Measurements from ENCODE around the gene TMEM221.

Gene TMEM221

GRCh38 chr19:17394891-17395415, 53.5 kb downstream of the TMEM221 start:
- Histone ChIP-seq H3K36me3 (ENCODE audit: control insufficient read depth, low read depth, low read length) (no peaks in the 10 kb centered on the region), H3K9me3 (ENCODE audit: control insufficient read depth, low read depth, low read length) (no peaks in the 10 kb centered on the region), H3K27ac (ENCODE audit: low read length) (peak overlapping the region; percentile 45), H3K4me1 (ENCODE audit: control insufficient read depth, low read depth, low read length) (peaks cover 4% of the 10 kb centered on the region), H3K9ac (ENCODE audit: low read length) (no peak overlapping the region), H3K4me3 (ENCODE audit: low read length) (no peak overlapping the region), H3K27me3 (ENCODE audit: control insufficient read depth, insufficient read depth, low read length) (peaks cover 3% of the 10 kb centered on the region)

DNA sequence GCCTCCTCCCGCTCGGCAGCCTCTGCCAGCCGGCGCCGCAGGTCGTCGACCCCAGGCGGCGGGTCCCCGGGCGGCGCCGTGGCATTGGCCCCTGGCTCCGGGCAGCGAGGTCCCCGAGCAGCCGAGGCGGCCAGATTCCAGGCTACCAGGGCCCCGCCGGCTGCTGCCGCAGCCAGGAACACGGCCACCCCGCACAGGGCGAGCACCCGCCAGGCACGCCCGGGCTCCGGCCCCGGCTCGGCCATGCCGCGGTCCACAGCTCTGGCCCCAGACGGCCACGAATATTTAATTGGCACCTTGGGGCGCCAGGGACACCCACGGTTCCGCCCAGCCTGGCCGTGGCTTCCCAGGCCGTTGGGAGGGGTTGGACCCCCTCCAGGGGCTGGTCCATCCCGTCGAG, 54.6 kb downstream of the TMEM221 start, which contains the start of gene CCDC194:
Gene CCDC194 (minus strand): TSS at position 283 of the 400 bp plus-strand sequence. CDS start 38 bp downstream, at position 245.
- Histone ChIP-seq H3K4me1 (ENCODE audit: control insufficient read depth, low read depth, low read length) (peaks cover 4% of the 10 kb centered on the region), H3K9me3 (ENCODE audit: control insufficient read depth, low read depth, low read length) (peaks cover 5% of the 10 kb centered on the region), H3K36me3 (ENCODE audit: control insufficient read depth, low read depth, low read length) (no peaks in the 10 kb centered on the region), H3K27ac (ENCODE audit: low read length) (no peak within 1 kb of the TSS), H3K27me3 (ENCODE audit: control insufficient read depth, insufficient read depth, low read length) (peaks cover 8% of the 10 kb centered on the region), H3K4me3 (ENCODE audit: low read length) (no peak within 1 kb of the TSS), H3K9ac (ENCODE audit: low read length) (no peak within 1 kb of the TSS)

DNA sequence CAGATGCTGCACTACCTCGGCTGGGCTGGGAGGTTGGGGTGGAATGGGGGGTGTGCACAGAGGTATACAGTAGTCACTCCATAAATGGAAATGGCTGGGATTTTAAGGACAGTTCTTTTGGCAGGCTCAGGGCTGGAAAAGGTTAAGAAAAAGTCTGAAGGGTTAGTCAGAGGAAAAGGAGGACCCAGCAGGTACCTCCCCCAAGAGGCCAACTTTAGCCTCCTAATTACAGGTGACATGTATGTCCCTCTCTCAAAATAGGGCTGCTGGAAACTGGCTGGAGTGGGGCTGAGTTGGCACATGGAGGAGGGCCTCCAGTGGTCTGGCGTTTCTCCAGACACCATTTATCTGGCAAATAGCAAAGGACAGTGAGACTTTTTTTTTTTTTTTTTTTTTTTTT, 55.5 kb downstream of the TMEM221 start:
- no peak overlapping the region for H3K27ac ChIP-seq (ENCODE audit: low read length)
- no peak overlapping the region for H3K4me3 ChIP-seq (ENCODE audit: low read length)
- H3K9me3 ChIP-seq (ENCODE audit: control insufficient read depth, low read depth, low read length) = peaks cover 5% of the 10 kb centered on the region
- H3K4me1 ChIP-seq (ENCODE audit: control insufficient read depth, low read depth, low read length) = peaks cover 4% of the 10 kb centered on the region
- no peak overlapping the region for H3K9ac ChIP-seq (ENCODE audit: low read length)
- H3K36me3 ChIP-seq (ENCODE audit: control insufficient read depth, low read depth, low read length) = no peaks in the 10 kb centered on the region
- peaks cover 8% of the 10 kb centered on the region for H3K27me3 ChIP-seq (ENCODE audit: control insufficient read depth, insufficient read depth, low read length)

GRCh38 chr19:17391371-17392151, 56.9 kb downstream of the TMEM221 start:
- Histone ChIP-seq H3K4me1 (ENCODE audit: control insufficient read depth, low read depth, low read length) (peaks cover 4% of the 10 kb centered on the region), H3K27me3 (ENCODE audit: control insufficient read depth, insufficient read depth, low read length) (peaks cover 8% of the 10 kb centered on the region), H3K4me3 (ENCODE audit: low read length) (peak overlapping the region; percentile 80), H3K27ac (ENCODE audit: low read length) (no peak overlapping the region), H3K9ac (ENCODE audit: low read length) (no peak overlapping the region), H3K36me3 (ENCODE audit: control insufficient read depth, low read depth, low read length) (no peaks in the 10 kb centered on the region), H3K9me3 (ENCODE audit: control insufficient read depth, low read depth, low read length) (peaks cover 5% of the 10 kb centered on the region)

DNA sequence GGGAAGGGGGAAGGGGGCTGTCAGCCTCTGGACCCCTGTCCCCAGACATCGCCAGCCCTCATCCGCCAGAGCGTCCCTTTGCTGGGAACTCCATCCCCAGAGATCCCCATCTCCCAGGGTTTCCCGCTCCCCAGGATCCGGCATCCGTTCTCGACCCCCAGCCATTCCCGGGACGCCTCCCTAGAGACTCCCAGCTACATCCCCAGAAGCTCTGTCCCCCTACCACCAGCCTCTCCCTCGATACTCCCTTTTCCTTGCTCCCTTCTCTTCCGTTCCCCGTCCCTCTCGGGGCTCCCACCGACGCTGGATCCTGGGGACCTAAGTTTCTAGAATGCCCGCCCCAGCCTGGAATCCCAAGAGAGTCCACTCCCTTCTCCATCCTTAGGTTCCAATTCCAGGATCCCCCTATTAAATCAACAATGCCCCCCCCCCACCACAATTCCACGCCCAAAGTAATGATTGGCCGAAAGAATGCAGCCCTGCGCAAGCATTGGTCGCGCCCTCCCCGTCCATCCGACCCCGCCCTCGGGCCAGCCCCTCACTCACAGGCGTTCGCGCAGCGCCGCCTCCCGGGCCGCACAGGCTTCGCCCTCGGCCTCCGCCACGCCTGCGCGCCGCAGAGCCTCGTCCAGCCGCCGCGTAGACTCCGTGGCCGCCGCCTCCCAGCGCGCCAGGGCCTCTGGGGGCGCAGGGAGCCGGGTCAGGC, 57.6 kb downstream of the TMEM221 start:
- no peak overlapping the region for H3K9ac ChIP-seq (ENCODE audit: low read length)

GRCh38 chr19:17389957-17390664, 58.4 kb downstream of the TMEM221 start:
- Histone ChIP-seq H3K27me3 (ENCODE audit: control insufficient read depth, insufficient read depth, low read length) (peaks cover 8% of the 10 kb centered on the region), H3K27ac (ENCODE audit: low read length) (no peak overlapping the region), H3K9me3 (ENCODE audit: control insufficient read depth, low read depth, low read length) (peaks cover 5% of the 10 kb centered on the region), H3K36me3 (ENCODE audit: control insufficient read depth, low read depth, low read length) (no peaks in the 10 kb centered on the region), H3K9ac (ENCODE audit: low read length) (no peak overlapping the region), H3K4me3 (ENCODE audit: low read length) (peak overlapping the region; percentile 78), H3K4me1 (ENCODE audit: control insufficient read depth, low read depth, low read length) (peaks cover under 1% of the 10 kb centered on the region)

More for the DNA sequence above, 57.6 kb downstream of the TMEM221 start:
- peaks cover 5% of the 10 kb centered on the region for H3K9me3 ChIP-seq (ENCODE audit: control insufficient read depth, low read depth, low read length)
- H3K4me3 ChIP-seq (ENCODE audit: low read length) = peak overlapping the region; percentile 80
- H3K27me3 ChIP-seq (ENCODE audit: control insufficient read depth, insufficient read depth, low read length) = peaks cover 8% of the 10 kb centered on the region
- no peaks in the 10 kb centered on the region for H3K36me3 ChIP-seq (ENCODE audit: control insufficient read depth, low read depth, low read length)
- peaks cover 4% of the 10 kb centered on the region for H3K4me1 ChIP-seq (ENCODE audit: control insufficient read depth, low read depth, low read length)
- no peak overlapping the region for H3K27ac ChIP-seq (ENCODE audit: low read length)

DNA sequence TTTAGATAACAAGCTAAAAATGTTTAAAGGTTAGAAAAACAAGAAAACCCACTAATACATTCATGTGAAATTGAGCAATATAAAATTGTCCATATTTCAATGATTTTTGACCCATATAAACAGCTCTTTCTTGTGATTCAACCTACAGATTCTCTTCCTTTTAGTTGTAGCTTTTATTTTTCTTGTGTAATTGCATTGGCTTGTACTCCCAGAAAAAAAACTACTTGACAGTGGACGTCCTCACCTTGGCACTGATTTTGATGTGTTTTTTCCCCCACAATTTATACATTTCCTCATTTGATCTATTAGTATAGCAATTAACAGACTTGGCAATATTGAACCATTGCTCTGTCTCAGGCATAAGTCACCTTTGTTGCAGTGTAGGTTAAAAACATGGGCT, 59.2 kb downstream of the TMEM221 start:
- H3K27me3 ChIP-seq (ENCODE audit: control insufficient read depth, insufficient read depth, low read length) = peaks cover 8% of the 10 kb centered on the region
- H3K27ac ChIP-seq (ENCODE audit: low read length) = no peak overlapping the region
- no peaks in the 10 kb centered on the region for H3K36me3 ChIP-seq (ENCODE audit: control insufficient read depth, low read depth, low read length)
- H3K4me3 ChIP-seq (ENCODE audit: low read length) = no peak overlapping the region
- H3K9me3 ChIP-seq (ENCODE audit: control insufficient read depth, low read depth, low read length) = peaks cover 5% of the 10 kb centered on the region
- no peaks in the 10 kb centered on the region for H3K4me1 ChIP-seq (ENCODE audit: control insufficient read depth, low read depth, low read length)
- H3K9ac ChIP-seq (ENCODE audit: low read length) = no peak overlapping the region

DNA sequence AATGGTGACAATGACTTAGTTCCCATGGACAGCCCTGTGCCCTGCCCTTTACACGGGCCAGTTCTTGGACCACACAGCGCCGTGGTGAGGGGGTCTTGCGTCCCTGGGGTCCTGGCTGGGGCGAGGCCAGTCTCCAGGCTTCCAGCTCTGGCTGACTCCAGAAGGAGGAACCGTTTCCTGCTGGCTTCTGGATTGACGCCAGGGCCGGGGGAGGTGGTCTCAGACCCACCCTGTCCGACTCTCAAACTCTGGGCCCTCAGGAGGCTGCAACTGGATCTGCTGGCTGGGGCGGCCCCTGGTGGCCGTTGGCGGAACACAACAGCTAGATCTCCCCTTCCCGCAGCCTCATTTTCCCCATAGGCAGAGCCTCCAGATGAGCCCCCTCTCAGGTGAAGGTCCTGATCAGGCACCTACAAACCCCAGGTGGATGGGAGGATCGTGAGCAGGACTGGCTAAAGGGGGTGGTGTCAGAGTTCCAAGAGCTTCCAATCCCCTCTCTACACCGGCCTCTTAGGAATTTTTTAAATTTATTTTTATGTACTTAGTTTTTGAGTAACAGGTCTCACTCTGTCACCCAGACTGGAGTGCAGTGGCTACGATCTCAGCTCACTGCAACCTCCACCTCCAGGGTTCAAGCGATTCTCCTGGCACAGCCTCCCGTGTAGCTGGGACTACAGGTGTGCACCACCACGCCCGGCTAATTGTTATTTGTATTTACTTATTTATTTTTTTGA, 62.4 kb downstream of the TMEM221 start:
- Histone ChIP-seq H3K4me1 (ENCODE audit: control insufficient read depth, low read depth, low read length) (peaks cover 6% of the 10 kb centered on the region), H3K27ac (ENCODE audit: low read length) (no peak overlapping the region), H3K4me3 (ENCODE audit: low read length) (no peak overlapping the region), H3K27me3 (ENCODE audit: control insufficient read depth, insufficient read depth, low read length) (peaks cover 8% of the 10 kb centered on the region), H3K36me3 (ENCODE audit: control insufficient read depth, low read depth, low read length) (no peaks in the 10 kb centered on the region), H3K9me3 (ENCODE audit: control insufficient read depth, low read depth, low read length) (peaks cover 5% of the 10 kb centered on the region), H3K9ac (ENCODE audit: low read length) (no peak overlapping the region)
